ENCODE results near the gene NFIB. TPM values are rescaled to one million over a fixed set of nuclear protein-coding genes. Genes with fewer than 3 reads are reported as not detected.

Gene NFIB
- total and polyA plus RNA-seq, 2 experiments from 2014 or later, result 5.7 to 13.9 TPM

- peak in 1 of 2 donors; percentile 90 for DNase-seq (ENCODE audit: low read depth in 1 of 2, low spot score in 1 of 2)
- Histone ChIP-seq H3K27me3 (no peaks in the 10 kb centered on the region), H3K27ac (no peak overlapping the region), H3K4me1 (ENCODE audit: low read depth) (peaks cover 7% of the 10 kb centered on the region), H3K36me3 (no peaks in the 10 kb centered on the region), H3K4me3 (no peak overlapping the region), H3K9me3 (ENCODE audit: low read depth) (no peaks in the 10 kb centered on the region)
- TF ChIP-seq, protein P1, sequence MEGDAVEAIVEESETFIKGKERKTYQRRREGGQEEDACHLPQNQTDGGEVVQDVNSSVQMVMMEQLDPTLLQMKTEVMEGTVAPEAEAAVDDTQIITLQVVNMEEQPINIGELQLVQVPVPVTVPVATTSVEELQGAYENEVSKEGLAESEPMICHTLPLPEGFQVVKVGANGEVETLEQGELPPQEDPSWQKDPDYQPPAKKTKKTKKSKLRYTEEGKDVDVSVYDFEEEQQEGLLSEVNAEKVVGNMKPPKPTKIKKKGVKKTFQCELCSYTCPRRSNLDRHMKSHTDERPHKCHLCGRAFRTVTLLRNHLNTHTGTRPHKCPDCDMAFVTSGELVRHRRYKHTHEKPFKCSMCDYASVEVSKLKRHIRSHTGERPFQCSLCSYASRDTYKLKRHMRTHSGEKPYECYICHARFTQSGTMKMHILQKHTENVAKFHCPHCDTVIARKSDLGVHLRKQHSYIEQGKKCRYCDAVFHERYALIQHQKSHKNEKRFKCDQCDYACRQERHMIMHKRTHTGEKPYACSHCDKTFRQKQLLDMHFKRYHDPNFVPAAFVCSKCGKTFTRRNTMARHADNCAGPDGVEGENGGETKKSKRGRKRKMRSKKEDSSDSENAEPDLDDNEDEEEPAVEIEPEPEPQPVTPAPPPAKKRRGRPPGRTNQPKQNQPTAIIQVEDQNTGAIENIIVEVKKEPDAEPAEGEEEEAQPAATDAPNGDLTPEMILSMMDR (IDR thresholded peaks at IDR 0.05; ENCODE audit: low read depth, low read length), result peak; percentile 5
Observed at GRCh38 chr9:14251154-14252071, 62.5 kb downstream of the NFIB start.

GRCh38 chr9:14250794-14251153 is 63.2 kb downstream of the NFIB start:
- Histone ChIP-seq H3K4me3 (no peak overlapping the region), H3K27me3 (no peaks in the 10 kb centered on the region), H3K36me3 (no peaks in the 10 kb centered on the region), H3K27ac (no peak overlapping the region), H3K4me1 (ENCODE audit: low read depth) (peaks cover 7% of the 10 kb centered on the region), H3K9me3 (ENCODE audit: low read depth) (no peaks in the 10 kb centered on the region)
- no peak for DNase-seq (ENCODE audit: low read depth in 1 of 2, low spot score in 1 of 2)
- TF ChIP-seq, protein P1 (IDR thresholded peaks at IDR 0.05; ENCODE audit: low read depth, low read length), result no peak

GRCh38 chr9:14249527-14249926 is 64.4 kb downstream of the NFIB start:
- no peak overlapping the region for H3K4me3 ChIP-seq
- peaks cover 7% of the 10 kb centered on the region for H3K4me1 ChIP-seq (ENCODE audit: low read depth)
- H3K36me3 ChIP-seq, result no peaks in the 10 kb centered on the region
- H3K27ac ChIP-seq, result no peak overlapping the region
- TF ChIP-seq, protein P1 (IDR thresholded peaks at IDR 0.05; ENCODE audit: low read depth, low read length), result no peak
- DNase-seq (ENCODE audit: low read depth in 1 of 2, low spot score in 1 of 2), result no peak
- H3K9me3 ChIP-seq (ENCODE audit: low read depth), result no peaks in the 10 kb centered on the region
- no peaks in the 10 kb centered on the region for H3K27me3 ChIP-seq

- H3K4me1 ChIP-seq (ENCODE audit: low read depth), result peaks cover 7% of the 10 kb centered on the region
- no peak for DNase-seq (ENCODE audit: low read depth in 1 of 2, low spot score in 1 of 2)
- H3K4me3 ChIP-seq, result no peak overlapping the region
- no peaks in the 10 kb centered on the region for H3K9me3 ChIP-seq (ENCODE audit: low read depth)
- TF ChIP-seq, protein P1 (IDR thresholded peaks at IDR 0.05; ENCODE audit: low read depth, low read length), result no peak
- no peaks in the 10 kb centered on the region for H3K27me3 ChIP-seq
- H3K36me3 ChIP-seq, result no peaks in the 10 kb centered on the region
- H3K27ac ChIP-seq, result no peak overlapping the region
Observed at GRCh38 chr9:14248149-14248548, 65.8 kb downstream of the NFIB start.

GRCh38 chr9:14247577-14247976 is 66.4 kb downstream of the NFIB start:
- no peak overlapping the region for H3K4me3 ChIP-seq
- peaks cover 7% of the 10 kb centered on the region for H3K4me1 ChIP-seq (ENCODE audit: low read depth)
- no peaks in the 10 kb centered on the region for H3K36me3 ChIP-seq
- no peak for DNase-seq (ENCODE audit: low read depth in 1 of 2, low spot score in 1 of 2)
- TF ChIP-seq, protein P1 (IDR thresholded peaks at IDR 0.05; ENCODE audit: low read depth, low read length), result no peak
- H3K27me3 ChIP-seq, result no peaks in the 10 kb centered on the region
- H3K27ac ChIP-seq, result no peak overlapping the region
- H3K9me3 ChIP-seq (ENCODE audit: low read depth), result no peaks in the 10 kb centered on the region

Data from cardiac muscle cell (in vitro differentiated cells and primary cell).